Measurements from ENCODE around the gene GTPBP3. TPM values are rescaled to one million over a fixed set of nuclear protein-coding genes. Genes with fewer than 3 reads are reported as not detected.

GTPBP3 gene
- total and polyA plus RNA-seq, 2 of the 13 experiments (the other 11 are each of a cell fraction or from before 2014, with no cell fraction given) = 17.5 to 30.0 TPM

DNA sequence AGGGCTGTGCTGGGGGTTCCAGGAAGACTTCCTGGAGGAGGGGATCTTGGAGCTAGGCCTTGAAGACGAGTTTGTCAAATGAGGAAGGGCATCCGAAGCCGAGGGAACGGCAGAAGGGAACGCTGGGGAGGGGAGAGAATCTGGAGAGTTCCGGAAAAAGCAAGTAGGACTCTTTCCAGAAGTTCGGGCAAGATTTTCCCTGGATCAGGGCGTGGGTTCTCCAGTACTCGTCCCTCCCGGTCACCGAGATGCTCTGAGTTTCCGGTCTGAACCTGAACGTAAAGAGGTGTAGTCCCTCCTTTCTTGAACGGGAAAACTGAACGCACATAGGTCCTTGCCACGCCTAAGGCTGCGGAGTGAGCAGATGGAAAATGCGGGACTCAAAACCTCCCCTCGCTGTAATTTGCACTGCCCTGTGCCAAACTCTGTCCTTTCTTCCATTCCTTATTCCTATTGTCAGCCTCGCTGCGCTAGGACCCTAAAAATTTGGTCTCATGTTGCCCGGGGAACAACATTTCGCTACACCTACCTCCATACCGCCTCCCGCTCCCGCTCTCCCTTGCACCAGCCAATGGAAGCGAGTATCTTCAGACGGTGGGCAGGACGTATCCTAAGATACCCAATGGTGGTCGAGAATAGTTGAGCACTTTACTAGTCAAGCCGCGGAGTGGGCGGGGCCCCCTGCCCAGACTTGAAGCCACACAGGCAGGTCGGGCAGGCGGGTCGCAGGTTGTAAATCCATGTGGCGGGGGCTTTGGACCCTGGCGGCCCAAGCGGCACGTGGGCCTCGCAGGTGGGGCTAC, at the start of gene GTPBP3 (continued):
- TF ChIP-seq NR2F1 (CRISPR knock-in tag; IDR thresholded peaks at IDR 0.05) (no peak), ZNF777 (CRISPR knock-in tag; IDR thresholded peaks at IDR 0.05) (peak; percentile 13; the same call in 1 of the 2 replicates), KLF16 (CRISPR knock-in tag; IDR thresholded peaks at IDR 0.05) (peak in 1 of 2 experiments; percentile 66; a peak in 2 of 4 replicates), SIN3A (IDR thresholded peaks at IDR 0.05; ENCODE audit: borderline replicate concordance, low read depth, low read length) (peak; percentile 37; the same call in 1 of the 2 replicates), ZBTB20 (CRISPR knock-in tag; IDR thresholded peaks at IDR 0.05; ENCODE audit: borderline replicate concordance, low read depth) (no peak), HOXA7 (CRISPR knock-in tag; IDR thresholded peaks at IDR 0.05) (no peak), ZNF770 (CRISPR knock-in tag; IDR thresholded peaks at IDR 0.05) (no peak), TOPORS (CRISPR knock-in tag; IDR thresholded peaks at IDR 0.05) (no peak), ONECUT2 (CRISPR knock-in tag; IDR thresholded peaks at IDR 0.05) (no peak), YEATS2 (CRISPR knock-in tag; IDR thresholded peaks at IDR 0.05; ENCODE audit: borderline replicate concordance) (peak; percentile 82), TGIF2 (CRISPR knock-in tag; IDR thresholded peaks at IDR 0.05) (peak; percentile 85), TRIM24 (CRISPR knock-in tag; IDR thresholded peaks at IDR 0.05) (no peak), ZNF382 (CRISPR knock-in tag; IDR thresholded peaks at IDR 0.05; ENCODE audit: borderline replicate concordance) (no peak), ZFP90 (CRISPR knock-in tag; IDR thresholded peaks at IDR 0.05; ENCODE audit: borderline replicate concordance) (no peak; the same call in 1 of the 2 replicates), RAD51 (IDR thresholded peaks at IDR 0.05; ENCODE audit: borderline replicate concordance) (no peak), ZNF264 (CRISPR knock-in tag; IDR thresholded peaks at IDR 0.05) (0 out of 2 replicates have a peak, but pooled peaks have one; percentile 1), ZSCAN20 (CRISPR knock-in tag; IDR thresholded peaks at IDR 0.05; ENCODE audit: borderline replicate concordance) (no peak), ZNF574 (CRISPR knock-in tag; IDR thresholded peaks at IDR 0.05) (peak; percentile 82)
- TF ChIP-seq, protein P1, sequence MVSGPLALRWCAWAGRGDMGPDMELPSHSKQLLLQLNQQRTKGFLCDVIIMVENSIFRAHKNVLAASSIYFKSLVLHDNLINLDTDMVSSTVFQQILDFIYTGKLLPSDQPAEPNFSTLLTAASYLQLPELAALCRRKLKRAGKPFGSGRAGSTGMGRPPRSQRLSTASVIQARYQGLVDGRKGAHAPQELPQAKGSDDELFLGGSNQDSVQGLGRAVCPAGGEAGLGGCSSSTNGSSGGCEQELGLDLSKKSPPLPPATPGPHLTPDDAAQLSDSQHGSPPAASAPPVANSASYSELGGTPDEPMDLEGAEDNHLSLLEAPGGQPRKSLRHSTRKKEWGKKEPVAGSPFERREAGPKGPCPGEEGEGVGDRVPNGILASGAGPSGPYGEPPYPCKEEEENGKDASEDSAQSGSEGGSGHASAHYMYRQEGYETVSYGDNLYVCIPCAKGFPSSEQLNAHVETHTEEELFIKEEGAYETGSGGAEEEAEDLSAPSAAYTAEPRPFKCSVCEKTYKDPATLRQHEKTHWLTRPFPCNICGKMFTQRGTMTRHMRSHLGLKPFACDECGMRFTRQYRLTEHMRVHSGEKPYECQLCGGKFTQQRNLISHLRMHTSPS (CRISPR knock-in tag; IDR thresholded peaks at IDR 0.05; ENCODE audit: low read depth) = no peak
- TF ChIP-seq, protein P2, sequence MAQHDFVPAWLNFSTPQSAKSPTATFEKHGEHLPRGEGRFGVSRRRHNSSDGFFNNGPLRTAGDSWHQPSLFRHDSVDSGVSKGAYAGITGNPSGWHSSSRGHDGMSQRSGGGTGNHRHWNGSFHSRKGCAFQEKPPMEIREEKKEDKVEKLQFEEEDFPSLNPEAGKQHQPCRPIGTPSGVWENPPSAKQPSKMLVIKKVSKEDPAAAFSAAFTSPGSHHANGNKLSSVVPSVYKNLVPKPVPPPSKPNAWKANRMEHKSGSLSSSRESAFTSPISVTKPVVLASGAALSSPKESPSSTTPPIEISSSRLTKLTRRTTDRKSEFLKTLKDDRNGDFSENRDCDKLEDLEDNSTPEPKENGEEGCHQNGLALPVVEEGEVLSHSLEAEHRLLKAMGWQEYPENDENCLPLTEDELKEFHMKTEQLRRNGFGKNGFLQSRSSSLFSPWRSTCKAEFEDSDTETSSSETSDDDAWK (CRISPR knock-in tag; IDR thresholded peaks at IDR 0.05) = no peak
- TF ChIP-seq, protein P3, sequence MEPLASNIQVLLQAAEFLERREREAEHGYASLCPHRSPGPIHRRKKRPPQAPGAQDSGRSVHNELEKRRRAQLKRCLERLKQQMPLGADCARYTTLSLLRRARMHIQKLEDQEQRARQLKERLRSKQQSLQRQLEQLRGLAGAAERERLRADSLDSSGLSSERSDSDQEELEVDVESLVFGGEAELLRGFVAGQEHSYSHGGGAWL (CRISPR knock-in tag; IDR thresholded peaks at IDR 0.05) = peak; percentile 43; the same call in 1 of the 2 replicates
